Psoas muscle (tissue), 8 donors: ENCODE results near the gene FNDC3B. TPM values are rescaled to one million over a fixed set of nuclear protein-coding genes. Genes with fewer than 3 reads are reported as not detected.

ENCODE experiments used
- ATAC-seq, 4 donors: fragments of 200-7000 bp; cut with Tn5 transposase; one replicate each; pipeline ENCODE4 v1.9.1; 2020; ENCODE audit warnings: moderate library complexity in 3 of 4, mild to moderate bottlenecking in 2 of 4
- DNase-seq, 2 donors: peaks; one replicate each; pipeline ENCODE4 v3.0.0-alpha.2; 2020
- H3K27ac ChIP-seq: fragments of 200-600 bp; one replicate; pipeline ENCODE4 v1.8.0; 2022
- H3K27me3 ChIP-seq, 3 donors: fragments of 200-600 bp in 1 of 3; one replicate each; pipeline versions ENCODE4 v1.6.1 to v1.8.0; 2013 to 2022; ENCODE audit warnings: low read length in 2 of 3, mild to moderate bottlenecking in 2 of 3, moderate library complexity in 1 of 3; ENCODE audit not compliant: insufficient read depth in 3 of 3
- H3K36me3 ChIP-seq, 2 donors: fragments of 200-600 bp in 1 of 2; one replicate each; pipeline versions ENCODE4 v1.6.1 to v1.8.0; 2013 to 2022; ENCODE audit warnings: low read depth in 1 of 2, mild to moderate bottlenecking in 1 of 2, moderate library complexity in 1 of 2; ENCODE audit not compliant: insufficient read depth in 1 of 2
- H3K4me1 ChIP-seq: fragments of 200-600 bp; one replicate; pipeline ENCODE4 v1.8.0; 2022
- H3K4me3 ChIP-seq: fragments of 200-600 bp; one replicate; pipeline ENCODE4 v1.8.0; 2022; ENCODE audit warnings: mild to moderate bottlenecking
- H3K9me3 ChIP-seq: fragments of 200-600 bp; one replicate; pipeline ENCODE4 v1.8.0; 2022
- CTCF ChIP-seq: fragments of 200-600 bp; IDR thresholded peaks from one replicate; pipeline ENCODE4 v1.8.0; 2022; ENCODE audit warnings: antibody characterized with exemption
- WGBS, 3 donors: extraction: QIAGEN DNeasy Blood & Tissue Kit; methylation state at CpG; one replicate each; pipeline versions ENCODE4 v1.1.6 to v1.1.7; 2013; 5-methylcytosine and 5-hydroxymethylcytosine counted together
- intact Hi-C, 2 donors: fragments of 100-400 bp; cut with DNase I; formaldehyde crosslinking; loops; one replicate each; pipeline versions ENCODE4 v1.11.0 to v1.14.2; 2022
- polyA plus RNA-seq, 3 donors: library from polyadenylated mRNA; stranded (reverse); fragments of 200-250 nt; gene quantifications; one replicate each; pipeline ENCODE4 v1.2.3, GENCODE V29; 2013
- total RNA-seq, 4 donors: library from RNA; stranded (reverse); fragmentation: NEBNext Ultra II Directional in 2 of 4; extraction: Animal tissue kit (Norgen Biotek cat#: 25700) in 2 of 4; gene quantifications; one replicate each; pipeline versions ENCODE4 v1.2.1 to v1.2.4, GENCODE V29; 2021 to 2023
- donor health status: healthy with polysubstance abuse.
- donor health status: DM: no; HTN: no; CAD: no; lungs with moderate emphysema.
- donor health status: Bipolar disorder and iron deficiency.
- donor health status: healthy.
- donor health status: DM: yes; HTN: yes; CAD: no.
- donor health status: DM: no; HTN: no; CAD: no.
- donor health status: DM: no; HTN: no; CAD: no.
- donor health status: DM: yes; HTN: yes; CAD: no.

Gene FNDC3B
- total and polyA plus RNA-seq, 7 donors = 12.4 to 133 (median 50.8) TPM

- no peak overlapping the region for H3K27ac ChIP-seq
- H3K9me3 ChIP-seq = no peaks in the 10 kb centered on the region
- no peak overlapping the region for H3K4me3 ChIP-seq
- H3K27me3 ChIP-seq = no peaks in the 10 kb centered on the region
- DNase-seq = no peak
- intact Hi-C loops = no loop called here
- peaks cover 9% of the 10 kb centered on the region for H3K4me1 ChIP-seq
- WGBS, 3 donors = 90 to 91% (median 91%) methylated on average over 9 of the region's 9 CpGs
- no peak for ATAC-seq
- TF ChIP-seq CTCF = no peak
- peaks cover 8 to 78% of the 10 kb centered on the region in 2 donors for H3K36me3 ChIP-seq
Measured at GRCh38 chr3:172351895-172352466, 312.6 kb downstream of the FNDC3B start.

GRCh38 chr3:172352786-172353185, 313.4 kb downstream of the FNDC3B start:
- no peak for TF ChIP-seq CTCF
- H3K4me1 ChIP-seq = peaks cover 13% of the 10 kb centered on the region
- WGBS, 3 donors = 93 to 96% (median 93%) methylated on average over 10 of the region's 10 CpGs
- no peaks in the 10 kb centered on the region for H3K27me3 ChIP-seq
- no peak overlapping the region for H3K27ac ChIP-seq
- ATAC-seq (no peak), DNase-seq (no peak)
- no peak overlapping the region for H3K4me3 ChIP-seq
- H3K36me3 ChIP-seq = peaks cover 5 to 70% of the 10 kb centered on the region in 2 donors
- no peaks in the 10 kb centered on the region for H3K9me3 ChIP-seq
- intact Hi-C loops = no loop called here

GRCh38 chr3:172354931-172355499, 315.6 kb downstream of the FNDC3B start:
- 63 to 76% (median 64%) methylated on average over 3 of the region's 3 CpGs for WGBS, 3 donors
- Histone ChIP-seq H3K4me3 (no peak overlapping the region), H3K36me3 (peaks cover 5 to 47% of the 10 kb centered on the region in 2 donors), H3K27ac (no peak overlapping the region), H3K9me3 (no peaks in the 10 kb centered on the region), H3K27me3 (no peaks in the 10 kb centered on the region), H3K4me1 (peaks cover 26% of the 10 kb centered on the region)
- ATAC-seq = no peak
- DNase-seq = no peak
- intact Hi-C loops = no loop called here
- TF ChIP-seq CTCF = no peak

- 65 to 85% (median 67%) methylated on average over 2 of the region's 2 CpGs for WGBS, 3 donors
- no peak for DNase-seq
- no peak for TF ChIP-seq CTCF
- intact Hi-C loops = no loop called here
- Histone ChIP-seq H3K4me3 (no peak overlapping the region), H3K4me1 (peaks cover 26% of the 10 kb centered on the region), H3K27me3 (no peaks in the 10 kb centered on the region), H3K36me3 (peaks cover 5 to 39% of the 10 kb centered on the region in 2 donors), H3K27ac (no peak overlapping the region), H3K9me3 (no peaks in the 10 kb centered on the region)
- peak; percentile 44 to 71 (median 59) for ATAC-seq
Measured at GRCh38 chr3:172355836-172356235, 316.5 kb downstream of the FNDC3B start.

- ATAC-seq (no peak), DNase-seq (no peak)
- Histone ChIP-seq H3K9me3 (no peaks in the 10 kb centered on the region), H3K4me1 (peaks cover 26% of the 10 kb centered on the region), H3K27ac (no peak overlapping the region), H3K27me3 (no peaks in the 10 kb centered on the region), H3K4me3 (no peak overlapping the region), H3K36me3 (peaks cover 7 to 33% of the 10 kb centered on the region in 2 donors)
- intact Hi-C loops = no loop called here
- no peak for TF ChIP-seq CTCF
- WGBS, 3 donors = 91 to 99% (median 95%) methylated on average over 5 of the region's 5 CpGs
Measured at GRCh38 chr3:172356427-172356826, 317.0 kb downstream of the FNDC3B start.
